Common myeloid progenitor, CD34-positive (primary cell): ENCODE data around the gene ZDHHC5.
A peak's percentile ranks its signal among the peaks of the same experiment; 100 is the strongest.
"Not testable (repeated sequence)": the region's sequence is repeated elsewhere in the genome, so short reads cannot be mapped to it uniquely, and the experiment has no call there.

Experiments used
- CTCF ChIA-PET: fragments of 350-600 bp; sonication (Branson Sonifier 250); formaldehyde crosslinking; loops from one replicate; lab custom pipeline; 2021; ENCODE audit warnings: antibody characterized with exemption; lab: Charles Lee
- POLR2A ChIA-PET: fragments of 350-600 bp; sonication (Branson Sonifier 250); formaldehyde crosslinking; loops from one replicate; lab custom pipeline; 2021; ENCODE audit warnings: antibody characterized with exemption; lab: Charles Lee
- DNase-seq, 3 donors: peaks; one replicate each; pipeline versions ENCODE4 v3.0.0 to v3.0.0-alpha.2; 2013
- H3K27ac ChIP-seq, 2 experiments: 1 replicate in 1 of 2; 2 replicates in 1 of 2; pipeline ENCODE4 v1.7.0; 2013; ENCODE audit warnings: inconsistent platforms in 2 of 2, low read length in 2 of 2, mild to moderate bottlenecking in 2 of 2, low read depth in 1 of 2, moderate library complexity in 1 of 2; ENCODE audit not compliant: severe bottlenecking in 2 of 2, insufficient read depth in 1 of 2, poor library complexity in 1 of 2
- H3K27me3 ChIP-seq, 5 experiments: replicated peaks in 2 of 5; 1 replicate in 3 of 5; 2 replicates in 2 of 5; pipeline versions ENCODE4 v1.6.1 to v1.7.0; 2013; ENCODE audit warnings: low read length in 4 of 5, mild to moderate bottlenecking in 2 of 5, moderate library complexity in 2 of 5, inconsistent platforms in 1 of 5; ENCODE audit not compliant: insufficient read depth in 5 of 5, control insufficient read depth in 4 of 5
- H3K36me3 ChIP-seq, 4 experiments: 1 replicate in 2 of 4; 2 replicates in 2 of 4; pipeline versions ENCODE4 v1.6.1 to v1.7.0; 2013; ENCODE audit warnings: low read length in 3 of 4, control low read depth in 1 of 4, mild to moderate bottlenecking in 1 of 4; ENCODE audit not compliant: control insufficient read depth in 4 of 4, insufficient read depth in 4 of 4
- H3K4me1 ChIP-seq, 4 experiments: 1 replicate in 3 of 4; 2 replicates in 1 of 4; pipeline versions ENCODE4 v1.6.1 to v1.7.1; 2013; ENCODE audit warnings: low read length in 3 of 4, mild to moderate bottlenecking in 3 of 4, control low read depth in 1 of 4, inconsistent platforms in 1 of 4, moderate library complexity in 1 of 4; ENCODE audit not compliant: control insufficient read depth in 4 of 4, insufficient read depth in 4 of 4; ENCODE audit errors: control extremely low read depth in 1 of 4
- H3K4me3 ChIP-seq, 7 experiments: 1 replicate in 4 of 7; 2 replicates in 3 of 7; pipeline versions ENCODE4 v1.5.1 to v1.7.0; 2013; ENCODE audit warnings: mild to moderate bottlenecking in 7 of 7, low read length in 6 of 7, moderate library complexity in 6 of 7, inconsistent platforms in 2 of 7, low read depth in 2 of 7, control low read depth in 1 of 7; ENCODE audit not compliant: insufficient read depth in 4 of 7, control insufficient read depth in 1 of 7; ENCODE audit errors: extremely low read depth in 1 of 7
- H3K9me3 ChIP-seq, 5 experiments: 1 replicate in 4 of 5; 2 replicates in 1 of 5; pipeline versions ENCODE4 v1.6.1 to v1.7.1; 2013; ENCODE audit warnings: low read length in 4 of 5, mild to moderate bottlenecking in 2 of 5, inconsistent platforms in 1 of 5, low read depth in 1 of 5, moderate library complexity in 1 of 5; ENCODE audit not compliant: control insufficient read depth in 4 of 5, insufficient read depth in 2 of 5; ENCODE audit errors: control extremely low read depth in 1 of 5
- WGBS: methylation state at CpG from one replicate; pipeline ENCODE4 v1.1.5; 2013; ENCODE audit not compliant: insufficient coverage; 5-methylcytosine and 5-hydroxymethylcytosine counted together

ZDHHC5 gene

GRCh38 chr11:57700425-57700824 is 32.5 kb downstream of the ZDHHC5 start:
- no CpG with 5 or more reads among the region's 3 CpGs for WGBS
- H3K36me3 ChIP-seq = peaks cover 24 to 83% (median 54%) of the 10 kb centered on the region in 4 experiments
- no peaks in the 10 kb centered on the region for H3K4me1 ChIP-seq
- no peaks in the 10 kb centered on the region for H3K27me3 ChIP-seq
- no peak for DNase-seq
- H3K9me3 ChIP-seq = no peaks in the 10 kb centered on the region
- ChIA-PET CTCF (interaction anchor here (0.7 kb wide), 1 partner anchor 11 kb away, joined by 3 read pairs; no protein-coding TSS in a partner anchor), POLR2A (no interaction called here)
- H3K4me3 ChIP-seq = no peak overlapping the region
- no peak overlapping the region for H3K27ac ChIP-seq

- CTCF ChIA-PET = interaction anchor here (1.3 kb wide), 1 partner anchor 15 kb away, joined by 6 read pairs; no protein-coding TSS in a partner anchor
- Histone ChIP-seq H3K4me3 (no peak overlapping the region), H3K9me3 (no peaks in the 10 kb centered on the region), H3K36me3 (peaks cover 16 to 59% (median 41%) of the 10 kb centered on the region in 4 experiments), H3K27me3 (no peaks in the 10 kb centered on the region), H3K4me1 (no peaks in the 10 kb centered on the region), H3K27ac (no peak overlapping the region)
- WGBS = 100% methylated on average over 4 of the region's 4 CpGs
- POLR2A ChIA-PET = no interaction called here
- DNase-seq = no peak
These were observed 35.4 kb downstream of the ZDHHC5 start for GRCh38 chr11:57703341-57703740.

GRCh38 chr11:57704932-57705331 is 37.0 kb downstream of the ZDHHC5 start:
- Histone ChIP-seq H3K27ac (no peak overlapping the region), H3K4me3 (no peak overlapping the region), H3K36me3 (peaks cover 8 to 47% (median 27%) of the 10 kb centered on the region in 4 experiments), H3K4me1 (no peaks in the 10 kb centered on the region), H3K9me3 (no peaks in the 10 kb centered on the region), H3K27me3 (no peaks in the 10 kb centered on the region)
- ChIA-PET CTCF (interaction anchor here (0.9 kb wide), 1 partner anchor 96 kb away, joined by 4 read pairs; no protein-coding TSS in a partner anchor), POLR2A (no interaction called here)
- WGBS = no CpG with 5 or more reads among the region's 6 CpGs
- DNase-seq = no peak

GRCh38 chr11:57705432-57705831 is 37.5 kb downstream of the ZDHHC5 start:
- H3K9me3 ChIP-seq, H3K4me3 ChIP-seq, POLR2A ChIA-PET, H3K4me1 ChIP-seq, H3K27me3 ChIP-seq, DNase-seq, H3K27ac ChIP-seq: not testable (repeated sequence)
- WGBS = 90% methylated on average over 3 of the region's 8 CpGs
- H3K36me3 ChIP-seq = peaks cover 8 to 43% (median 23%) of the 10 kb centered on the region in 4 experiments
- CTCF ChIA-PET = interaction anchor here (0.6 kb wide), 1 partner anchor 14 kb away, joined by 4 read pairs; no protein-coding TSS in a partner anchor

GRCh38 chr11:57709802-57710367 is 42.0 kb downstream of the ZDHHC5 start:
- WGBS = 98% methylated on average over 4 of the region's 5 CpGs
- Histone ChIP-seq H3K4me3 (no peak overlapping the region), H3K36me3 (peaks cover 0 to 7% (median 4%) of the 10 kb centered on the region in 4 experiments), H3K27ac (no peak overlapping the region), H3K4me1 (peaks cover 18 to 28% (median 21%) of the 10 kb centered on the region in 4 experiments), H3K27me3 (no peaks in the 10 kb centered on the region), H3K9me3 (no peaks in the 10 kb centered on the region)
- ChIA-PET POLR2A (interaction anchor here (0.7 kb wide), 1 partner anchor 197 kb away, joined by 3 read pairs; no protein-coding TSS in a partner anchor), CTCF (interaction anchor here (0.7 to 1.6 kb wide), 6 partner anchors 8 to 68 kb away, joined by 3 to 5 read pairs (median 4); no protein-coding TSS in a partner anchor)
- no peak for DNase-seq

GRCh38 chr11:57711414-57712255 is 43.7 kb downstream of the ZDHHC5 start, which contains the start of gene MED19:
MED19 (minus strand) TSS chr11:57712215; CDS start chr11:57712179, 36 bp downstream.
- ChIA-PET CTCF (interaction anchor here (1.6 kb wide), 1 partner anchor 18 kb away, joined by 3 read pairs; no protein-coding TSS in a partner anchor), POLR2A (interaction anchor here (0.6 kb wide), 1 partner anchor 853 kb away, joined by 4 read pairs; no protein-coding TSS in a partner anchor)
- Histone ChIP-seq H3K9me3 (no peaks in the 10 kb centered on the region), H3K36me3 (peaks cover 0 to 7% (median 2%) of the 10 kb centered on the region in 4 experiments), H3K27ac (peak within 1 kb of the TSS; percentile 93 to 97), H3K27me3 (no peaks in the 10 kb centered on the region), H3K4me1 (peaks cover 18 to 28% (median 21%) of the 10 kb centered on the region in 4 experiments), H3K4me3 (peak within 1 kb of the TSS; percentile 79 to 100 (median 98))
- DNase-seq = peak; percentile 84 to 90 (median 87)
- 11% methylated on average over 47 of the region's 51 CpGs for WGBS
